Head of caudate nucleus (tissue), 42 donors: ENCODE data around the gene POLR1A.

Experiments used
- DNase-seq, 42 donors: peaks; one replicate each; pipeline versions ENCODE4 v3.0.0 to v3.0.0-alpha.2; 2020 to 2021; ENCODE audit warnings: mixed read lengths in 7 of 42
- intact Hi-C: fragments of 100-400 bp; cut with DNase I; formaldehyde crosslinking; loops from one replicate; pipeline ENCODE4 v1.15.0; 2022

POLR1A gene

GRCh38 chr2:86068648-86069047 lies 37.0 kb downstream of the POLR1A start:
- intact Hi-C loops: no loop called here

GRCh38 chr2:86068136-86068588 lies 37.5 kb downstream of the POLR1A start:
- DNase-seq: peak in 1 of 42 donors; percentile 13
- intact Hi-C loops: no loop called here

More at GRCh38 chr2:86068648-86069047, 37.0 kb downstream of the POLR1A start:
- no peak for DNase-seq

- no peak for DNase-seq
- intact Hi-C loops: no loop called here
Observed at GRCh38 chr2:86066915-86067314, 38.8 kb downstream of the POLR1A start.

GRCh38 chr2:86066007-86066578 lies 39.6 kb downstream of the POLR1A start:
- intact Hi-C loops: no loop called here
- DNase-seq: peak in 1 of 42 donors; percentile 3

- intact Hi-C loops: no loop called here
- no peak for DNase-seq
Observed at GRCh38 chr2:86065512-86065911, 40.2 kb downstream of the POLR1A start.

- DNase-seq: no peak
- intact Hi-C loops: no loop called here
Observed at GRCh38 chr2:86064006-86064405, 41.7 kb downstream of the POLR1A start.

GRCh38 chr2:86062043-86062442 lies 43.6 kb downstream of the POLR1A start:
- DNase-seq: no peak
- intact Hi-C loops: no loop called here

GRCh38 chr2:86056590-86057331 lies 48.9 kb downstream of the POLR1A start:
- peak in 6 of 42 donors; percentile 0 to 16 (median 2) for DNase-seq
- intact Hi-C loops: no loop called here

- DNase-seq: peak in 7 of 42 donors; percentile 1 to 21 (median 3)
- intact Hi-C loops: no loop called here
Observed at GRCh38 chr2:86055314-86055713, 50.4 kb downstream of the POLR1A start.

GRCh38 chr2:86054535-86055082 lies 51.1 kb downstream of the POLR1A start:
- intact Hi-C loops: no loop called here
- peak in 6 of 42 donors; percentile 1 to 28 (median 6) for DNase-seq

- DNase-seq: peak in 5 of 42 donors; percentile 1 to 8 (median 7)
- intact Hi-C loops: no loop called here
Observed at GRCh38 chr2:86053166-86053565, 52.5 kb downstream of the POLR1A start.

GRCh38 chr2:86052676-86053075 lies 53.0 kb downstream of the POLR1A start:
- peak in 8 of 42 donors; percentile 1 to 12 (median 6) for DNase-seq
- intact Hi-C loops: no loop called here

- intact Hi-C loops: no loop called here
- DNase-seq: peak in 8 of 42 donors; percentile 2 to 17 (median 6)
Observed at GRCh38 chr2:86052265-86052664, 53.4 kb downstream of the POLR1A start.

GRCh38 chr2:86050301-86050700 lies 55.4 kb downstream of the POLR1A start:
- peak in 10 of 42 donors; percentile 5 to 33 (median 16) for DNase-seq
- intact Hi-C loops: no loop called here

- DNase-seq: peak in 9 of 42 donors; percentile 0 to 32 (median 10)
- intact Hi-C loops: no loop called here
Observed at GRCh38 chr2:86049529-86049928, 56.2 kb downstream of the POLR1A start.

- intact Hi-C loops: no loop called here
- peak in 15 of 42 donors; percentile 12 to 71 (median 34) for DNase-seq
Observed at GRCh38 chr2:86048888-86049287, 56.8 kb downstream of the POLR1A start.

GRCh38 chr2:86048383-86048701 lies 57.3 kb downstream of the POLR1A start:
- intact Hi-C loops: no loop called here
- DNase-seq: peak in 5 of 42 donors; percentile 2 to 25 (median 12)

GRCh38 chr2:86047575-86048382 lies 57.9 kb downstream of the POLR1A start:
- DNase-seq: peak in 10 of 42 donors; percentile 5 to 34 (median 14)
- intact Hi-C loops: no loop called here

GRCh38 chr2:86045541-86045940 lies 60.1 kb downstream of the POLR1A start:
- intact Hi-C loops: no loop called here
- peak in 10 of 42 donors; percentile 1 to 26 (median 7) for DNase-seq
